Measurements from ENCODE around the gene RELT. TPM values are rescaled to one million over a fixed set of nuclear protein-coding genes. Genes with fewer than 3 reads are reported as not detected.

Gene RELT
- total RNA-seq, 1 experiment from 2014 or later, result 11.7 TPM

- Mint-ChIP-seq H3K36me3 (ENCODE audit: insufficient read depth, unreplicated experiment) (peaks cover 32% of the 10 kb centered on the region), H3K27me3 (ENCODE audit: insufficient read depth, unreplicated experiment) (no peaks in the 10 kb centered on the region), H3K9me3 (ENCODE audit: unreplicated experiment) (no peaks in the 10 kb centered on the region), H3K27ac (ENCODE audit: unreplicated experiment) (no peak overlapping the region), H3K4me1 (ENCODE audit: low read depth, unreplicated experiment) (no peaks in the 10 kb centered on the region), H3K4me3 (ENCODE audit: unreplicated experiment) (no peak overlapping the region)
- DNase-seq, result no peak
- no peak for TF ChIP-seq CTCF (IDR thresholded peaks at IDR 0.05; ENCODE audit: insufficient read depth in 1 of 2, low read depth in 1 of 2, low read length in 1 of 2, severe bottlenecking in 1 of 2, unreplicated experiment in 1 of 2)
- Histone ChIP-seq H3K9me3 (no peaks in the 10 kb centered on the region), H3K36me3 (ENCODE audit: control insufficient read depth, insufficient read depth, low read length) (no peaks in the 10 kb centered on the region), H3K27me3 (replicated peaks; ENCODE audit: control insufficient read depth, insufficient read depth, low read length) (no peaks in the 10 kb centered on the region), H3K4me3 (ENCODE audit: low read depth, low read length) (no peak overlapping the region), H3K4me1 (no peaks in the 10 kb centered on the region)
- POLR2A ChIA-PET, result no interaction called here
- intact Hi-C loops (cut with micrococcal nuclease; ENCODE audit: unreplicated experiment), result no loop called here
- no TSS peak for BruUV-seq (replicated peaks)
- CTCF ChIA-PET, result interaction anchor here (0.6 to 2.1 kb wide), 4 partner anchors 17 to 46 kb away, joined by 3 to 10 read pairs (median 4); no protein-coding TSS in a partner anchor
Observed at GRCh38 chr11:73397468-73398131, 21.4 kb downstream of the RELT start.

- Histone ChIP-seq H3K9me3 (no peaks in the 10 kb centered on the region), H3K4me3 (ENCODE audit: low read depth, low read length) (no peak overlapping the region), H3K27me3 (replicated peaks; ENCODE audit: control insufficient read depth, insufficient read depth, low read length) (no peaks in the 10 kb centered on the region), H3K36me3 (ENCODE audit: control insufficient read depth, insufficient read depth, low read length) (no peaks in the 10 kb centered on the region), H3K4me1 (no peaks in the 10 kb centered on the region)
- Mint-ChIP-seq H3K27me3 (ENCODE audit: insufficient read depth, unreplicated experiment) (no peaks in the 10 kb centered on the region), H3K9me3 (ENCODE audit: unreplicated experiment) (no peaks in the 10 kb centered on the region), H3K4me1 (ENCODE audit: low read depth, unreplicated experiment) (no peaks in the 10 kb centered on the region), H3K27ac (ENCODE audit: unreplicated experiment) (no peak overlapping the region), H3K36me3 (ENCODE audit: insufficient read depth, unreplicated experiment) (peaks cover 36% of the 10 kb centered on the region), H3K4me3 (ENCODE audit: unreplicated experiment) (no peak overlapping the region)
- TF ChIP-seq CTCF (IDR thresholded peaks at IDR 0.05; ENCODE audit: insufficient read depth in 1 of 2, low read depth in 1 of 2, low read length in 1 of 2, severe bottlenecking in 1 of 2, unreplicated experiment in 1 of 2), result no peak
- CTCF ChIA-PET, result interaction anchor here (0.6 to 1.4 kb wide), 2 partner anchors 18 to 47 kb away, joined by 3 to 6 read pairs; no protein-coding TSS in a partner anchor
- no TSS peak for BruUV-seq (replicated peaks)
- intact Hi-C loops (cut with micrococcal nuclease; ENCODE audit: unreplicated experiment), result no loop called here
- POLR2A ChIA-PET, result no interaction called here
- DNase-seq, result no peak
Observed at GRCh38 chr11:73398132-73398526, 21.9 kb downstream of the RELT start.

- no peaks in the 10 kb centered on the region for H3K4me1 Mint-ChIP-seq (ENCODE audit: low read depth, unreplicated experiment)
- intact Hi-C loops (cut with micrococcal nuclease; ENCODE audit: unreplicated experiment), result no loop called here
Observed at GRCh38 chr11:73398721-73399120, 22.5 kb downstream of the RELT start.

More at GRCh38 chr11:73398721-73399120, 22.5 kb downstream of the RELT start:
- Histone ChIP-seq H3K9me3 (no peaks in the 10 kb centered on the region), H3K4me3 (ENCODE audit: low read depth, low read length) (no peak overlapping the region), H3K36me3 (ENCODE audit: control insufficient read depth, insufficient read depth, low read length) (no peaks in the 10 kb centered on the region), H3K4me1 (no peaks in the 10 kb centered on the region), H3K27me3 (replicated peaks; ENCODE audit: control insufficient read depth, insufficient read depth, low read length) (no peaks in the 10 kb centered on the region)
- Mint-ChIP-seq H3K27ac (ENCODE audit: unreplicated experiment) (no peak overlapping the region), H3K9me3 (ENCODE audit: unreplicated experiment) (no peaks in the 10 kb centered on the region), H3K36me3 (ENCODE audit: insufficient read depth, unreplicated experiment) (peaks cover 36% of the 10 kb centered on the region), H3K27me3 (ENCODE audit: insufficient read depth, unreplicated experiment) (no peaks in the 10 kb centered on the region), H3K4me3 (ENCODE audit: unreplicated experiment) (no peak overlapping the region)
- CTCF ChIA-PET, result interaction anchor here (0.8 to 1.4 kb wide), 2 partner anchors 14 to 48 kb away, joined by 4 to 6 read pairs; no protein-coding TSS in a partner anchor
- TF ChIP-seq CTCF (IDR thresholded peaks at IDR 0.05; ENCODE audit: insufficient read depth in 1 of 2, low read depth in 1 of 2, low read length in 1 of 2, severe bottlenecking in 1 of 2, unreplicated experiment in 1 of 2), result no peak
- BruUV-seq (replicated peaks), result no TSS peak
- DNase-seq, result peak in 1 of 2 experiments; percentile 43
- POLR2A ChIA-PET, result no interaction called here
